ENCODE results near the gene SFMBT1.

GRCh38 chr3:53011324-53011723 is 34.5 kb downstream of the SFMBT1 start:
- TF ChIP-seq CTCF (IDR thresholded peaks at IDR 0.05; ENCODE audit: insufficient read depth, low read length, poor library complexity, severe bottlenecking): no peak
- no peak for TF ChIP-seq EZH2phosphoT487 (conservative IDR thresholded peaks at IDR 0.05; ENCODE audit: low read length)

Measured in SU-DHL-6 (cell line).